CD4-positive, alpha-beta T cell treated with Interleukin-4 for 4 hours (primary cell): Measurements from ENCODE around the gene UBAP2.
"Not testable (repeated sequence)": the region's sequence is repeated elsewhere in the genome, so short reads cannot be mapped to it uniquely, and the experiment has no call there.

Experiments
- DNase-seq: peaks from one replicate; pipeline ENCODE4 v3.0.0-alpha.2; 2020

The UBAP2 gene

DNA sequence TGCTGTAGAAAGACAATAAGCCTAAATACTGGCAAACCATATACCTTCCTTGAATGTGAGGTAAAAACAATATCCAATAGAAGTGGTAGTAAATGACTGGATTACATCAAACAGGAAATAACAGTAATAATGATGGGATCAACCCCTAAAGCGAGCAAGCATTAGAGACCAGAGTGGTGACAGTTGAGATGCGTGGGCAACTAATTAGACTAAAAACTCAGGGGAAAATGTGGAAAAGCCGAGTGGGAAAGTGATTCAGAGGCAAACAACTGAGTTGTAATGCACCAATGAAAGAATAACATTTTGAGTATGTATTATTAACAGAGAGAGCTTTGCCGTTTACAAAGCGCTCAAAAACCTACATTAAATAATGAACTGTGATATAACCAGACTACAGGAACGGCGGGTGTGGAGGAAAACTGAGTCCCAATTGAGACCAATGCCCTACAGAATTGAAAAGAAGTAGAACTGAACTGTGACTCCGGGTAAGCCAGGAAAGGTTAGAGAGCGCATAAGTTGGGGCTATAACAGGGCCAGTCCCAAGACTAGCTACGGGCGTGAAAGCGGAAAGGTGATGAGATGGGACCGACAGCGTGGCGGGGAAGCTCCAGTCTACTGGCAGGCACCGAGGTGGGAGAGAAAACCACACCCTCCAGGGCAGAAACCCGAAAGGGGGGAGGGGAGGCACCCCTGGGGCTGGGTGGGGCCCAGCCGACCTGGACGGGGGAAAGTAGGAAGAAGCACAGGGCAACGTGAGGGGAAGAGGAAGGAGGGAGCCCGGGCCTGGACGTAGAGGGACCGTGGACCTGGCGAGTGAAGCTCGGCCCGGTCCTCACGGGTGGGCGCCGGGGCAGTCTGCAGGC, 592 bp downstream of the UBAP2 start:
- DNase-seq = peak; percentile 31

DNA sequence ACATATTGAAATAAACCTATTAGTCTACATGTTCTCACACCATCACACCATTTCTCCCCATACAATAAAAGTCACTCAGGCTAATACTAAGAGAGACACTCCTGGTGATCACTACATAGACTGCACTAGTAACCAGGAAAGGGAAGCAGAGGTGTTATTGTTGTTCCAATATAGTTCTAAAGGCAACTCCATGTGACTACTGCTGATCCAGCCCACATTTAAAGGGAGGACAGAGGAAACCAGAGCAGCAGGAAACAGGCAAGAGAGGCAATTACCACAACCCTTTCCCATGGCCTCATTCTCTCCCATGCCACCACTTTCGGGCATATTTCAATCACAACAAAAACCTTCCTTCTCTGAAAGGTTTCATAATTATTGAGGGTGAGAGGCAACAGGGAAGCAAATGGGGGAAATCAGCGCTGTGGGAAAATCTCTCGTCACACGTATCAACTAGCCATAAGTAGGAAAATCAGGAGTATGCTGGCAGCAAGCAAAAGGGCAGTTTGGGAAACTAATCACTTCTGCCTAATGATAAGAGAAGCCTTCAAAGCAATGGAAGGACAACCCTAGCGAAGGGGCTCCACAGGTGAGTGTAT, 1.8 kb downstream of the UBAP2 start:
- DNase-seq = no peak

DNA sequence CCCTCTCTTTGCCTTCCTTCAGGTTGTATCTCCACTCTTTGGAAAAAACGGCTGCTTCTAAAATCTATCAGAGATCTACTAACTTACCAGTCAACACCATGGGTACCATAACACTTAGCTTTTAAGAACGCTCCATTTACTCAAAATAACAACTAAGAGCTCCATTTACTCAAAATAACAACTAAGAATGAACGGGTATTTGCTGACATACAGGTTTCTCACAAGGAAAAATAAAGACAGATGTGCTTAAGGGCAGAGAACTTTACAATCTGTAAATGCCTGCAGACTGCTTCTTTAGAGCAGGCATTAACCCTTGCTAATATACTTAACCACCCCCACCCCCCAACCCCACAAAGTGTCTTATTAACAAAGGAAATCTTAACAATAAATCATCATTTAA, 2.8 kb downstream of the UBAP2 start:
- DNase-seq = no peak

DNA sequence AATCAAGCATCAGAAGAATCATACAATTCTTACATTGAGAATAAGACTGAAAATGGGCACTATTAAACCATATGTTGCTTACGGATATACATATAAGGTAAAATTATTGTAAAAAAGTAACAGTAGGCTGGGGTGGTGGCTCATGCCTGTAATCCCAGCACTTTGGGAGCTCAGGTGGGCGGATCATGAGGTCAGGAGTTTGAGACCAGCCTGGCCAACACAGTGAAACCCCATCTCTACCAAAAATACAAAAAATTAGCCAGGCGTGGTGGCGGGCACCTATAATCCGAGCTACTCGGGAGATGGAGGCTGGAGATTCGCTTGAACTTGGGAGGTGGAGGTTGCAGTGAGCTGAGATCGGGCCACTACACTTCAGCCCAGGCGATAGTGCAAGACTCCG, 6.6 kb downstream of the UBAP2 start:
- DNase-seq = not testable (repeated sequence)

DNA sequence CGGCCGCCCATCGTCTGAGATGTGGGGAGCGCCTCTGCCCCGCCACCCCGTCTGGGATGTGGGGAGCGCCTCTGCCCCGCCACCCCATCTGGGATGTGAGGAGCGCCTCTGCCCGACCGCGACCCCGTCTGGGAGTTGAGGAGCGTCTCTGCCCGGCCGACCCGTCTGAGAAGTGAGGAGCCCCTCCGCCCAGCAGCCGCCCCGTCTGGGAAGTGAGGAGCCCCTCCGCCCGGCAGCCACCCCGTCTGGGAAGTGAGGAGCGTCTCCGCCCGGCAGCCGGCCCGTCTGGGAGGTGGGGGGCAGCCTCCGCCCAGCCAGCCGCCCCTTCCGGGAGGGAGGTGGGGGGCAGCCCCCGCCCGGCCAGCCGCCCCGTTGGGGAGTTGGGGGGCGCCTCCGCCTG, 9.8 kb downstream of the UBAP2 start:
- not testable (repeated sequence) for DNase-seq

DNA sequence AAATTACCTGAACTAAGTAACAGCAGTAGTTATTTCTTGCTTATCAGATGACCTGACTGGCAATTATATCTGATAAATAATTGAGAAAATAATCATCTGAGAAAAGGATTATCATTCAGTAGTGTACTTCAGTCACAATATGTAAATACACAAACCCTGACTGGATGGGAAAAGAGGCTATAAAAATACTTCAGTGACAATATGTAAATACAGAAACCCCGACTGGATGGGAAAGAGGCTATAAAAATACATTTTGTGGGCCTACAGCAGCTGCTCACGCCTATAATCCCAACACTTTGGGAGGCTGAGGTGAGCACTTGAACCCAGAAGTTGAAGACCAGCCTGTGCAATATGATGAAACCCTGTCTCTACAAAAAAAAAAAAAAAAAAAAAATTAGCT, 11.1 kb downstream of the UBAP2 start:
- DNase-seq = no peak

DNA sequence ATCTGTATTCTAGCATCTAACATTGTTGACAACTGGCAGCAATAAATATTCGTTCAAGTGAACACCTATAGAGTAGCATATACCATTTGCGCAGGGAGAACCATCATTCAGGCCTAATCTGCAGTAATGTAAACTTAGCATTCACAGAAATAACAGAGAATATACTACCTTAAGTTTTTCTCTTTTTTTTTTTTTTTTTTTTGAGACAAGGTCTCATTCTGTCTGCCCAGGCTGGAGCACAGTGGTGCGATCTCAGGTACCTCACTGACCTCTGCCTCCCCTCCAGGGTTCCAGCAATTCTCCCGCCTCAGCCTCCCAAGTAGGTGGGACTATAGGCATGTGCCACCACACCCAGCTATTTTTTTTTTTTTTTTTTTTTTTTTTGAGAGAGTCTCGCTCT, 12.1 kb downstream of the UBAP2 start:
- DNase-seq = no peak

DNA sequence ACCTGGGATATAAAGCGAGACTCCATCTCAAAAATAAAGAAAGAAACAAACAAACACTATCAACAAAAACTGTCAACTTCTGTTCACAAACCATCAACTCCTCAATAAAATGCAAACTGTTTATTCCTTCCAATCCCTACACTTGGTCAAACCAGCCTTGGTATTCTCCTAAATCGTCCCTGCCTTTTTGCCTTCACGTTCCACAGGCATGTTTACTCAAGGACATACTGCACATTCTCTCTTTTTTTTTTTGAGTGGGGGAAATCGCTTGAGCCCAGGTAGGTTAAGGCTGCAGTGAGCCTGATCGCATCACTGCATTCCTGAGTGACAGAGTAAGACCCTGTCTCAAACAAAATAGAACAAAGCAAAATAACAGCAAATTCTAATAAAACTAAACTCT, 13.0 kb downstream of the UBAP2 start:
- DNase-seq = no peak

DNA sequence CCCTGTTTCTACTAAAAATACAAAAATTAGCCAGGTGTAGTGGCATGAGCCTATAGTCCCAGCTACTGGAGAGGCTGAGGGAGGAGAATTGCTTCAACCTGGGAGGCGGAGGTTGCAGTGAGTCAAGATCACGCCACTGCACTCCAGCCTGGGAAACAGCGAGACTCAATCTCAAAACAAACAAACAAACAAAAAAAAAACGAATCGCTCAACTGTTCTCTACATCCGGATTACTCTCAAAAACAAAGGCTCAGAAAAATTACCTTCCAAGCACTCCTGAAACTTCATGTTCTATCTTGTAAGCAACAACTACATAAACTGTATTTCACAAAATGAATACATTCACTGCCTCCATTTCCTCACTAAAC, 14.0 kb downstream of the UBAP2 start:
- no peak for DNase-seq

DNA sequence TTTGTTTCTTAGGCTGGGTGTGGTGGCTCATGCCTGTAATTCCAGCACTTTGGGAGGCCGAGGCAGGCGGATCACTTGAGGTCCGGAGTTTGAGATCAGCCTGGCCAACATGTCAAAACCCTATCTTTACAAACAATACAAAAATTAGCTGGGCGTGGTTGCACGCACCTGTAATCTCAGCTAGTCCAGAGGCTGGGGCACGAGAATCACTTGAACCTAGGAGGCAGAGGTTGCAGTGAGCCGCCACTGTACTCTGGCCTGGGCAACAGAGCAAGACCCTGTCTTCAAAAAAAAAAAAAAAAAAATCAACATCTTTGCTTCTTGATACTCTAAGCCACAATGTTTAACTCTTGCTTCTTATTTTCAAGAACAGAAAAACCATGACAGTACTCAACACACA, 16.1 kb downstream of the UBAP2 start:
- DNase-seq = no peak

DNA sequence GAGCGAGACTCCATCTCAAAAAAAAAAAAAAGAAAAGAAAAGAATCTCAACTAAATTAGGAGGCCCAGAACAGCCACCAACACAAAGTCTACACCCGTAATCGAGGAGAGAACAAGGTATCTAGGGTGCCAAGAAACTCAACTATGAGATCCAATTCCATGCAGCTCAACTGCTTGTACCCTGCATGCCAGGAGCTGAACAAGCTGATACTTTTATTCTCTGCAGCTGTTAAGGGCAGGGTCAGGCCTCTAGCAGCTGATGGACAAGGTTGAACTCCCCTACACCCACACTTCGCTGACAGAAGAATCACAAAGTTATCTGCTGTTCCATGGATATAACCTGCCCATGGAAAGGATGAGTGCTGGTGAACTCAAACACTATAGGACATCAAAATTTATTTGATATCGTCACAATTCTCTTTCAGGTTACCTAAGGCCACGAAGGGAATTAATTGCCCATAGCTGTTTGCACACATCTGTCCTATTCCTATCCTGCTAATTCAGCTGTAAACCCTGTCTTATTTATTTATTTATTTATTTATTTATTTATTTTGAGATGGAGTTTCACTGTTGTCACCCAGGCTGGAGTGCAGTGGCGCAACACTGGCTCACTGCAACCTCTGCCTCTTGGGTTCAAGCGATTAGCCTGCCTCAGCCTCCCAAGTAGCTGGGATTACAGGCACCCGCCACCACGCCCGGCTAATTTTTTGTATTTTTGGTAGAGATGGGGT, 20.7 kb downstream of the UBAP2 start:
- DNase-seq = no peak

DNA sequence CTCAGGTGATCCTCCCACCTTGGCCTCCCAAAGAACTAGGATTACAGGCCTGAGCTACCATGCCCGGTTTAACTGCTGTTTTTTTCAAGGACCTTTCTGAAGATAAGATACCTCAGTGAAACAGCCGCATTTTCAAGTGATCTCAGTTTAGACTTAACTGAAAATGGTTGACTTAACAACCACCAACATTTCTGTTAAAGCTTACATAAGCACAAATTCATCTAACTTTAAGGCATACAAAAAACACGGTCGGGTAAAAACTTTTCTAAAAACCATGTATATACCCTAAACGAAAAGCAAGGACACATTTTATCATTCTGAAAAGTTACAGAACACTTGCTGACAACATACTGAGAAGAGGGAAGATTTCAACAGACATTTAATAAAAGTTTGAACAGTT, 22.9 kb downstream of the UBAP2 start:
- no peak for DNase-seq

DNA sequence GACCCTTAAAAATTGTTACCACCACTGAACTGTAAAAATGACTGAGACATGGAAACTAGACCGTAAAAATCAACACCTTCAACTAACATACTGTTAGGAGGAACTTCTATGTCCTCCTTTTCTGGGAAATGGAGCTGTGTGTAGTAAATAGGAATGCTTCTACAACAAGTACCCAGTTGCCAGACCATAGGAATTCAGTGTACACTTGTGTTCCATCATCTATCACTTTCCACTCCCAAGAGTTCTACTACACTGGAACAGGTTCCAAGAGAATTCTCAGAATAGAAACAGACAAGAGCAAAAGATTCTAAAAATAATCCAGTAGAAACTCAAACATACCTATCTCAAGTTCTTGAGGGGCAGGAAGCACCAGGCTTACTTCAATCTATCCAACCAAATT, 23.6 kb downstream of the UBAP2 start:
- DNase-seq = no peak

DNA sequence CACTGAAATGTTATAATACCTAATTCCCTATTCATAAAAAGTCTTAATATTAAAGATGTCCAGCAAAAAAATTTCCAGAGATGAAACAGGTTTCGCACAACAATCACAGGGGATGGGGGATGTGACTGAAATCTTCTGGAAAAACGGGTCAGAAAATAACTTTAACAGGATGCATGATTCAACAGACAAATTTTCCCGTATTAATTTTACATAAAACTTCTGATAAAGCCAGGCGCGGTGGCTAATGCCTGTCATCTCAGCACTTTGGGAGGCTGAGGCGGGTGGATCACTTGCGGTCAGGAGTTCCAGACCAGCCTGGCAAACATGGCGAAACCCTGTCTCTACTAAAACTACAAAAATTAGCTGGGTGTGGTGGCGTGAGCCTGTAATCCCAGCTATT, 24.2 kb downstream of the UBAP2 start:
- not testable (repeated sequence) for DNase-seq

DNA sequence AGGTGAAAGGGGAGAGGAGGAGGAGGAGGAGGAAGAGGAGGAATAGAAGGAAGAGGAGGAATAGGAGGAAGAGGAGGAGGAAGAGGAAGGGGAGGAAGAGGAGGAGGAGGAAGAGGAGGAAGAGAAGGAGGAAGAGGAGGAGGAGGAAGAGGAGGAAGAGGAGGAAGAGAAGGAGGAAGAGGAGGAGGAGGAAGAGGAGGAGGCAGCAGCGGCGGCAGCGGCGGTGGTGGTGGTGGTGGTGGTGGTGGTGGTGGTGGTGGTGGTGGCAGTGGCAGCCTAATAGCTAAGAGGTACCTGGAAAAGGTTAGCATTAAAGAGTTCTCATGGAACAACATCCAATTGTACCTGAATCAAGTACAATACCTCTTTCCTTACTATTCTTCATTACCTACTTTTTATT, 32.5 kb downstream of the UBAP2 start:
- no peak for DNase-seq

DNA sequence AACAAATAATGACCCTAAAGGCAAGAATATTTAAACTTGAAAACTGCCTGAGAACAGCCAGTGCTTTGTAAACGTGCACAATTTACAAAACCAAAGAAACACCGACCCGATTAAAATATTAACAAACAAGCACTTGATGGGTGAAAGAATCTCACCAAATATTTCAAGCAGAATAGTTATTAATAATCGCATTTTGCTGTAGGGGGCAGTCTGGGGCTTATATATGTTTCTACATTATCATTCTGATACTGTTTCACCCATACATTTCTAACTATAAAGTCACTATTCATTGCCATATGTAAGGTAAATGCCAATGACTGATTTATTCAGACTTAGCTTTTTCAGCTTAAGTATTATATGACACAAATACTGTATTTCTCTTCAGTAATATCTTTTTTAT, 37.7 kb downstream of the UBAP2 start:
- DNase-seq = peak; percentile 26

DNA sequence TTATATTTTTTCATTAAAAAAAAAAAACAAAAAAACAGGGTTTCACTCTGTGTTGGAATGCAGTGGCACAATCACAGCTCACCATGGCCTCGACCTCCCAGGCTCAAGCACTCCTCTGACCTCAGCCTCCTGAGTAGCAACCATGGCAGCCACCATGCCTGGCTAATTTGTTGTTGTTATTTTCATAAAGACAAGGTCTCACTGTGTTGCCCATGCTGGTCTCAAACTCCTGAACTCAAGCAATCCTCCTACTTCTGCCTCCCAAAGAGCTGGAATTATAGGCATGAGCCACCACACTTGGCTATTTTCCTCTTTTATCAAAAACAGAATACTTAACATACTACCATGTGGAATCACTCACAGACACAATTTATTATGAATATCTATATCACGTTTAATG, 46.7 kb downstream of the UBAP2 start:
- DNase-seq = no peak

DNA sequence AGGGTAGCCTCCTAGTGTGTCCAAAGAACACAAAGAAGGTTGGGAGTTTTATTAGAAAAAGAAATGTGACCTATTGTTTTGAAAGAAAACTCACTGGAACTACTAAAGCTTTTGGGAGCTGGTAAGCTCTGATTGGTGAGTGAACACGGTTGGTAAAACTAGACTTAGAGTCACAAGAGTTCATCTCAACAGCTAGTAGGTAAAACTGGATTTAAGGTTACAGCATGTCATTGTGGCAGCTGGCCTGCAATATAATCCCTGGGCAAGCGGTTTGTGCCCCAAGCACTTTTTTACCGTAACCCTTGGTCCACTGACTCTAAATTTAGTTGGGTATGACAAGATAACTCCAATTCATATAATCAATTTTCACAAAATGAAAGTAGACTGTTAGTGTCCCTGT, 47.4 kb downstream of the UBAP2 start:
- no peak for DNase-seq

DNA sequence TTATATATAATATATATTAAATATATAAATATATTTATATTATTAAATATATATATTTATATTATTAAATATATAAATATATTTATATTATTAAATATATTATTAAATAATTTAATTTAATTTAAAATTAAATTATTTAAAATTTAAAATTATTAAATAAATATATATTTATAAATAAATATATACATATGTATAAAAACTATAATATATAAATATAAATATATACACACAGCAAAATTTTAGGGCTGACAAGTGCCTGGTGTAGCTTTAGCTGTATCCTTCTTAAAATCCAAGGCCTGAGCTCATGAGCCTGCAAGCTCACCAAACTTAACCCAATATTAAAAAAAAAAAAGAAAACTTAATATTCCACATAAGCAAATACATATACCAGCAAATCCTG, 53.2 kb downstream of the UBAP2 start:
- no peak for DNase-seq

DNA sequence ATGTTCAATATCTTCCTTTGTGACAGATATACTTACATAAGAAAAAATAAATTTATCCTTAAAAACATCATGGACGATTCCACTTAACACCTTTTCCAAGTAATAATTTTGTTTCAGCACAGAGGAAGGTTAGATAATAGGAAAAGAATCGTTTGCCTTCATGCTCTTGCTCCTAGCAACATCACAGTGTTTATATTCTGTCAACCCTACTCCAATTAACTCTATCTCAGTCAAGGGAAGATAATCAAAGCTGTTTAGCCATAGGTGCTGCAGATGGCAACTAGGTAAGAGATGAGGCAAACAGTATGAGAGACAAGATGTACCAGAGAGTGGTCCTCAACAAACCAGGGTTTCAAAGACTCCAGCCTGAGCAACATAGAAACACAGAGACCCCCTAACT, 55.6 kb downstream of the UBAP2 start:
- no peak for DNase-seq

DNA sequence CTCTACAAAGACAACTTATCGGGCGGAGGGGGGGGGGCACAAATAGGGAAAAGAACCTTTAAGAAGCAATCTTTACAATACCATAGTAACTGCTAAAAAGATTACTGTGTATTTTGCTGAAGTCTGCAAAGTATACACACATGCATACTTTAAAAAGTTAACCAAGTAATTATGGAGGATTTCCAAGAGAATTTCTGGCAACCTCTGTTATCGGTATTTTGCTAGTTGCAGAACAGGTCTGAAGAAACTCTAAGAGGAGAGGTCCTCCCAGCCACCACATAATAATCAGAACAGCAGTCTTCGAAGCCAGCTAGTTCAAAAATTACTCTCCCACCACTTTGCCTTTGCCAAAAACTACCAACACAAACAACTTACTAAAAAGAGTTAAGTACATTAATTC, 56.1 kb downstream of the UBAP2 start:
- DNase-seq = no peak

DNA sequence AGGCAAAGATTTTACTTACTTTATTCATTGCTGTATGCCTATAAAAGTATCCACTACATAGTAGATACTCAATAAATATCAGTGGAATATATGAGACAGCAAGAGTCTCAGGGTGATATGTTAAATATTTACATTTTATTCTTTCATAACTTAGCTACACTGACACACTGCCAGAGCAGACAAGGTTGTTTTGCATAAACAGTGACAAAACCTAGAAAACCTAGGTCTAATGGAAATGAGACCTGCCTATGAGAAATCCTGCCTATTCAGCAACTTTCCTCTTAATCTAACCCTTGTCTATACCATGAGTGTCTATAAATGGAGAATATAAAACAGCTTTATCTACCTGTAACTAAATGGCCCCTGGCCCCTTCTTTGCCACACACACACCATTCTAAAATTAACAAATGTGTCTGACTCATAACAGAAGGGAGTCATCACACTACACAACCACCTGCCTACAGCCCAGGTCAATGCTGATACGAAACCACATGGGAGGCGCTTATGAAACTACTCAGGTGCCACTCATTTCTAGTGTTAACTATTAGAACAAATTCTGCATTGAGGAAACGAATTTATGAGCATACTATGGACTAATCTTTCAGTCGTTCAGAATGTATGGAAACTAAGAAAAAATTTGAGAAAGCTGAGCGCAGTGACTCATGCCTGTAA, 60.3 kb downstream of the UBAP2 start:
- DNase-seq = peak; percentile 44

DNA sequence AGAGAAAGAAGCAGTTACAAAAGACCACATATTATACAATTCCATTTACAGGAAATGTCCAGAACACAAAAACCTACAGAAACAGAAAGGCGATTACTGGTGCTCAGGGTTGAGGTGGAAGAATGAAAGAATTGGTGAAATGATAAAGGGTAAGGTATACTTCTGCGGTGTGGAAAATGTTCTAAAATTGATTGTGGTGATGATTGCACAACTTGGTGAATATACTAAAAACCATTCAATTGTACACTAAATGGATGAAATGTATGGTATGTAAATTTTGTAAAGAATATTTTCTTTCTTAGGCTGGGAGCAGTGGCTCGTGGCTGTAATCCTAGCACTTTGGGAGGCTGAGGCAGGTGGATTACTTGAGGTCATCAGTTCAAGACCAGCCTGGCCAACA, 72.3 kb downstream of the UBAP2 start:
- DNase-seq = no peak

DNA sequence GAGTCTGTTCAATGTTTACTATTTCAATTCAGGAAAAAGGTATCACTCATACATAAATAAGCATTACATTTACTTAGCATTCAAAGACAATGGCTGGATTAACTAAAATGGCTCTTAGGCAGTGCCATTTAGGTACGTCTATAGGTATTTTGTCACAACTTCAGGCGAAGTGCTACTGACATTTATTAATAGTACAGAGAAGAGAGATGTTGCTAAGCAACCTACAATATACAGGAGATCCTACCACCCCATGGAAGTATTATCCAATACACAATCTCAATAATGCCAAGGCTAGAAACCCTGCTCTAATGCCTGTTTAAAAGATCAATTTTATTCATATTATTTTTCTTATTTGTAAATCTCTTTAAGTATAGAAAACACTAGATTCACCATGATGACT, 76.0 kb downstream of the UBAP2 start:
- no peak for DNase-seq
